Kidney (tissue), 14 donors: ENCODE results near the gene ACSF3. TPM values are rescaled to one million over a fixed set of nuclear protein-coding genes. Genes with fewer than 3 reads are reported as not detected.

ENCODE experiments used
- DNase-seq, 5 donors: peaks; one replicate each; pipeline ENCODE4 v3.0.0-alpha.2; 2013 to 2020
- FAIRE-seq: peaks from 2 replicates; lab custom pipeline; 2012; peaks lifted over from hg19 to GRCh38; lab: Jason Lieb, UNC
- H3K27ac ChIP-seq, 2 donors: one replicate each; pipeline ENCODE4 v1.7.0; 2013; ENCODE audit warnings: low read depth in 2 of 2, low read length in 2 of 2, inconsistent platforms in 1 of 2
- H3K27me3 ChIP-seq: one replicate; pipeline ENCODE4 v1.7.1; 2013; ENCODE audit warnings: low read length, inconsistent platforms; ENCODE audit not compliant: control insufficient read depth, insufficient read depth
- H3K36me3 ChIP-seq, 3 donors: one replicate each; pipeline versions ENCODE4 v1.7.0 to v1.7.1; 2013; ENCODE audit warnings: low read length in 3 of 3, control low read depth in 1 of 3, inconsistent platforms in 1 of 3; ENCODE audit not compliant: insufficient read depth in 3 of 3, control insufficient read depth in 2 of 3
- H3K4me1 ChIP-seq, 3 donors: one replicate each; pipeline versions ENCODE4 v1.7.0 to v1.7.1; 2013; ENCODE audit warnings: low read length in 3 of 3, inconsistent platforms in 1 of 3, low read depth in 1 of 3; ENCODE audit not compliant: control insufficient read depth in 2 of 3, insufficient read depth in 2 of 3
- H3K4me3 ChIP-seq, 3 donors: one replicate each; pipeline versions ENCODE4 v1.7.0 to v1.8.1; 2013; ENCODE audit warnings: low read length in 3 of 3, control low read depth in 1 of 3, inconsistent platforms in 1 of 3
- H3K9ac ChIP-seq, 3 donors: one replicate each; pipeline versions ENCODE4 v1.7.0 to v1.7.1; 2013; ENCODE audit warnings: low read length in 3 of 3, control low read depth in 1 of 3, inconsistent platforms in 1 of 3
- H3K9me3 ChIP-seq, 3 donors: one replicate each; pipeline versions ENCODE4 v1.7.0 to v1.7.1; 2013; ENCODE audit warnings: low read length in 3 of 3, control low read depth in 1 of 3, inconsistent platforms in 1 of 3; ENCODE audit not compliant: control insufficient read depth in 2 of 3, insufficient read depth in 1 of 3
- intact Hi-C: fragments of 100-400 bp; cut with DNase I; formaldehyde crosslinking; loops from one replicate; pipeline ENCODE4 v1.11.1; 2022
- polyA plus RNA-seq: library from polyadenylated mRNA; stranded (reverse); fragments of 350-450 nt; fragmentation: Illumina TruSeq; extraction: RNeasy Lipid Tissue Mini Kit (QIAGEN cat#74804); gene quantifications from one replicate; pipeline ENCODE4 v1.2.3, GENCODE V29; 2014; ENCODE audit warnings: low read depth, low replicate concordance; ENCODE audit not compliant: insufficient read depth
- total RNA-seq: library from RNA; stranded (reverse); fragmentation: NEBNext Ultra II Directional; extraction: Animal tissue kit (Norgen Biotek cat#: 25700); gene quantifications from one replicate; pipeline ENCODE4 v1.2.1, GENCODE V29; 2021
- TF ChIP-seq, protein P1 (sequence below): IDR thresholded peaks from 3 replicates; pipeline ENCODE4 v1.5.1; 2012; ENCODE audit warnings: mild to moderate bottlenecking, moderate library complexity, borderline replicate concordance; ENCODE audit not compliant: insufficient read depth; ENCODE audit errors: extremely low read depth
- donor health status: control.
- donor health status: control.
- donor health status: control.
- donor health status: control.
- donor health status: control.
- donor health status: DM: yes; HTN: yes; CAD: no.
- donor health status: Normal renal cell carcinoma (clear cell type).

Gene ACSF3
- total and polyA plus RNA-seq, 2 donors from 2014 or later: 33.2 to 39.0 TPM

DNA sequence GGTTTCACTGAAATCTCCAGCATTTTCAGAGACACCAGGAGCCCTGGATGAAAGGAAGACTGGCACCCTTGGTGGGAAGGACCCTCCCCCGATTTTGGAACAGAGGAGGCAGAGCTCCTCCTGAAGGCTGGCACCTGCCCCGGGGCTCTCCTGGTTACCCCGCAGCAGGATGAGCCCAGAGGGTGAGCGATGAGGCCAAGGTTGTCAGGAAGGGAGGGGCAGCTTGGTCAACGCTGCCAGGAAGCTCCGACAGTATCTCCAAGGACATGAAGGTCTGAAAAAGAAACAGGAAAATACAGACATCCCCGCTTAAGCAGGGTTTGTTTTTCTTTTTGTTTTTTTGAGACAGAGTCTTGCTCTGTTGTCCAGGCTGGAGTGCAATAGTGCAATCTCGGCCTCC lies 15.5 kb upstream of the ACSF3 start:
- Histone ChIP-seq H3K9me3 (no peaks in the 10 kb centered on the region), H3K9ac (no peak overlapping the region), H3K27ac (no peak overlapping the region), H3K4me3 (no peak overlapping the region), H3K36me3 (peaks cover 0 to 2% (median 0%) of the 10 kb centered on the region in 3 donors), H3K4me1 (no peaks in the 10 kb centered on the region), H3K27me3 (no peaks in the 10 kb centered on the region)
- intact Hi-C loops: no loop called here
- FAIRE-seq (no peak), DNase-seq (no peak)
- TF ChIP-seq, protein P1, sequence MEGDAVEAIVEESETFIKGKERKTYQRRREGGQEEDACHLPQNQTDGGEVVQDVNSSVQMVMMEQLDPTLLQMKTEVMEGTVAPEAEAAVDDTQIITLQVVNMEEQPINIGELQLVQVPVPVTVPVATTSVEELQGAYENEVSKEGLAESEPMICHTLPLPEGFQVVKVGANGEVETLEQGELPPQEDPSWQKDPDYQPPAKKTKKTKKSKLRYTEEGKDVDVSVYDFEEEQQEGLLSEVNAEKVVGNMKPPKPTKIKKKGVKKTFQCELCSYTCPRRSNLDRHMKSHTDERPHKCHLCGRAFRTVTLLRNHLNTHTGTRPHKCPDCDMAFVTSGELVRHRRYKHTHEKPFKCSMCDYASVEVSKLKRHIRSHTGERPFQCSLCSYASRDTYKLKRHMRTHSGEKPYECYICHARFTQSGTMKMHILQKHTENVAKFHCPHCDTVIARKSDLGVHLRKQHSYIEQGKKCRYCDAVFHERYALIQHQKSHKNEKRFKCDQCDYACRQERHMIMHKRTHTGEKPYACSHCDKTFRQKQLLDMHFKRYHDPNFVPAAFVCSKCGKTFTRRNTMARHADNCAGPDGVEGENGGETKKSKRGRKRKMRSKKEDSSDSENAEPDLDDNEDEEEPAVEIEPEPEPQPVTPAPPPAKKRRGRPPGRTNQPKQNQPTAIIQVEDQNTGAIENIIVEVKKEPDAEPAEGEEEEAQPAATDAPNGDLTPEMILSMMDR: no peak

DNA sequence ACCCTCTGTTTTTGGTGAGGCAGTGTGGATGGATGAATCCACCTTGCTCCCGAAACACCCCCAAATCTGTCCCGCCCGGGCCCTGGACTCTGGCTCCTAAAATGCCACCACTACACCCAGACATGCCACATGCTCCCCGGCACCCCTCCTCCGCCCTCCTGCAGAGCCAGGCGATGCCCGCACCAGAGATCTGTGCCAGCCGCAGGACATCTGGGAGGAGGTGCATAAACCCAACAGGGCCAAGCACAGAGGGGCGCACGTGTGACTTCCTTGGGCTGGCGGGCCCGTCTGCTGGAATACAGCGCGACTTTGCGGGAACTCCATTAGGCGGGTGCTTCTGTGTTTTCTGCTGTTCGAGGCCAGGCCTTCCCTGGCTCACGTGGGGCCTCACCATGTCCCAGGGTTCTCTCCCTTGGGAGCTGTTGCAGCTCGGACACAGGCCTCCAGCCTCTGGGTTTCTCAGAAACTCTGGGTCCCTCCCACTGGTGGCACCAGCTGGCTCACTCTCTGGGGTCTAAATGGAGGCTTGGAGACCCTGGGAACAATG lies 14.1 kb upstream of the ACSF3 start:
- Histone ChIP-seq H3K9me3 (no peaks in the 10 kb centered on the region), H3K9ac (no peak overlapping the region), H3K27me3 (no peaks in the 10 kb centered on the region), H3K27ac (no peak overlapping the region), H3K4me1 (no peaks in the 10 kb centered on the region), H3K36me3 (peaks cover 0 to 2% (median 0%) of the 10 kb centered on the region in 3 donors), H3K4me3 (no peak overlapping the region)
- DNase-seq (no peak), FAIRE-seq (no peak)
- TF ChIP-seq, protein P1: no peak
- intact Hi-C loops: no loop called here

DNA sequence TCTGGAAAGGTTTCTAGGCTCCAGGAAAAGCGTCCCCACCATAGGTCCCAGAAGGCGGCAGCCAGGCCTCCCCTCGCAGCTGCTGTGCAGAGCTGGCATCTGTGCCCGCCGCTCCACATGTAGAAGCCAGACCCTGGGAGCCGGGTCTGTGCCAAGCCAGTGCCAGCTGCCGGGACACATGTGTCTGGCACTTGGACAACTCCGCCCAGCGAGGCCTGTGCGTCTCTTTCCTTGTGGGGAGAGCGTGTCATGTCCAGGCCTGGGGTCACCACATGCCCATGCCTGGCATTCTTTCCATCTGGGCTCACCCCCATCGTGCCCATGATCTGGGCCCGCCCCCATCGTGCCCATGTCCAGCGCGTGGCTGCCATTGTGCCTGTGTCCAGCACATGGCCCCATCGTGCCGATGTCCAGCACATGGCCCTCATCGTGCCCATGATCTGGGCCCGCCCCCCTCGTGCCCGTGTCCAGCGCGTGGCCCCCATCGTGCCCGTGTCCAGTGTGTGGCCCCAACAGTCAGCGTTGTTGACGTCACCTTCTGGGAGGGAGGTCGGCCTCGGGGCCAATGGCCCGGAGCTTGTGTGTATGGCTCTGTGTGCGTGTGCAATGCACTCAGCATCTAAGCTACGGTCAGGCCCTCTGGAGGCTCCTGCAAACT lies 13.3 kb upstream of the ACSF3 start:
- TF ChIP-seq, protein P1: no peak
- H3K4me1 ChIP-seq: no peaks in the 10 kb centered on the region
- FAIRE-seq (no peak), DNase-seq (no peak)
- no peak overlapping the region for H3K9ac ChIP-seq
- no peaks in the 10 kb centered on the region for H3K27me3 ChIP-seq
- H3K4me3 ChIP-seq: no peak overlapping the region
- H3K36me3 ChIP-seq: peaks cover 0 to 2% (median 0%) of the 10 kb centered on the region in 3 donors
- H3K27ac ChIP-seq: no peak overlapping the region
- intact Hi-C loops: no loop called here
- H3K9me3 ChIP-seq: no peaks in the 10 kb centered on the region
